ENCODE data around the gene SLC46A1. TPM values are rescaled to one million over a fixed set of nuclear protein-coding genes. Genes with fewer than 3 reads are reported as not detected.

Gene SLC46A1
- total and polyA plus RNA-seq, 9 of the 15 experiments (the other 6 are each of a cell fraction or from before 2014, with no cell fraction given) = 0.24 to 5.5 (median 3.1) TPM

- Histone ChIP-seq H3K4me1 (replicated peaks in 1 of 2; ENCODE audit: control insufficient read depth in 2 of 2, insufficient read depth in 2 of 2, low read length in 2 of 2) (peaks cover 16 to 45% of the 10 kb centered on the region in 2 experiments), H2AFZ (ENCODE audit: low read depth, low read length) (no peak overlapping the region), H3K27me3 (ENCODE audit: control insufficient read depth in 2 of 2, insufficient read depth in 2 of 2, low read length in 2 of 2) (peaks cover 0 to 4% of the 10 kb centered on the region in 2 experiments; a peak in 1 of 5 replicates), H3K9me1 (ENCODE audit: control insufficient read depth, insufficient read depth, low read length) (peaks cover 5% of the 10 kb centered on the region), H3K9me3 (replicated peaks; ENCODE audit: control insufficient read depth, insufficient read depth, low read depth, low read length) (no peaks in the 10 kb centered on the region), H3K27ac (ENCODE audit: extremely low read depth, low read depth, low read length) (no peak overlapping the region), H3K79me2 (ENCODE audit: control insufficient read depth, insufficient read depth, low read length) (no peaks in the 10 kb centered on the region), H3K4me3 (no peak overlapping the region), H3K36me3 (ENCODE audit: control insufficient read depth, insufficient read depth, low read length) (peaks cover 3% of the 10 kb centered on the region; the same call in 1 of the 3 replicates), H4K20me1 (replicated peaks; ENCODE audit: control insufficient read depth, insufficient read depth, low read length) (peaks cover 14% of the 10 kb centered on the region), H3K4me2 (ENCODE audit: insufficient read depth, low read length) (no peak overlapping the region), H3K9ac (ENCODE audit: insufficient read depth in 1 of 2, low read depth in 2 of 2, low read length in 2 of 2) (0 out of 4 replicates have a peak overlapping the region, but pooled peaks of 1 of the 2 experiments have one; percentile 81)
- FAIRE-seq (no peak), DNase-seq (ENCODE audit: extremely low read depth in 1 of 4, low spot score in 3 of 4) (no peak), ATAC-seq (no peak)
- no TSS peak for BruUV-seq (replicated peaks)
- ChIA-PET CTCF (ENCODE audit: low intra/inter-chr PET ratio) (interaction anchor here (0.6 kb wide), 1 partner anchor 184 kb away, joined by 5 read pairs; no protein-coding TSS in a partner anchor), POLR2A (interaction anchor here (0.6 to 3.4 kb wide), 2 partner anchors 11 to 27 kb away, joined by 5 to 31 read pairs; partner anchors contain the start of gene POLDIP2)
- intact Hi-C loops (cut with micrococcal nuclease) (no loop called here), in situ Hi-C loops (cut with MboI) (no loop called here)
- WGBS (ENCODE audit: insufficient coverage, low coverage, missing lambda C conversion rate) = 90% methylated on average over 18 of the region's 23 CpGs
- TF ChIP-seq CXXC5 (CRISPR knock-in tag; IDR thresholded peaks at IDR 0.05) (no peak), E2F3 (CRISPR knock-in tag; IDR thresholded peaks at IDR 0.05) (no peak), ZNF445 (CRISPR knock-in tag; IDR thresholded peaks at IDR 0.05; ENCODE audit: low read depth) (no peak), HDAC6 (IDR thresholded peaks at IDR 0.05; ENCODE audit: low read depth, low read length) (no peak), EP300 (IDR thresholded peaks at IDR 0.05; ENCODE audit: low read length) (no peak), NFRKB (IDR thresholded peaks at IDR 0.05; ENCODE audit: low read depth) (no peak), ZNF217 (CRISPR knock-in tag; IDR thresholded peaks at IDR 0.05) (no peak), ESRRA (IDR thresholded peaks at IDR 0.05; ENCODE audit: borderline replicate concordance, low read depth) (no peak), SPI1 (IDR thresholded peaks at IDR 0.05; ENCODE audit: borderline replicate concordance, low read depth, low read length) (no peak), RFX7 (CRISPR knock-in tag; IDR thresholded peaks at IDR 0.05) (no peak), ZNF436 (CRISPR knock-in tag; IDR thresholded peaks at IDR 0.05) (no peak)
Measured at GRCh38 chr17:28368915-28369683, 36.9 kb downstream of the SLC46A1 start.

Measured in K562 (cell line).